NCI-H2081 (cell line): ENCODE results near the gene LENG1.
"Not testable (repeated sequence)": the region's sequence is repeated elsewhere in the genome, so short reads cannot be mapped to it uniquely, and the experiment has no call there.

Source experiments
- DNase-seq, 2 experiments: peaks; one replicate each; lab custom pipeline; 2025; lab: John Stamatoyannopoulos, UW

The LENG1 gene

DNA sequence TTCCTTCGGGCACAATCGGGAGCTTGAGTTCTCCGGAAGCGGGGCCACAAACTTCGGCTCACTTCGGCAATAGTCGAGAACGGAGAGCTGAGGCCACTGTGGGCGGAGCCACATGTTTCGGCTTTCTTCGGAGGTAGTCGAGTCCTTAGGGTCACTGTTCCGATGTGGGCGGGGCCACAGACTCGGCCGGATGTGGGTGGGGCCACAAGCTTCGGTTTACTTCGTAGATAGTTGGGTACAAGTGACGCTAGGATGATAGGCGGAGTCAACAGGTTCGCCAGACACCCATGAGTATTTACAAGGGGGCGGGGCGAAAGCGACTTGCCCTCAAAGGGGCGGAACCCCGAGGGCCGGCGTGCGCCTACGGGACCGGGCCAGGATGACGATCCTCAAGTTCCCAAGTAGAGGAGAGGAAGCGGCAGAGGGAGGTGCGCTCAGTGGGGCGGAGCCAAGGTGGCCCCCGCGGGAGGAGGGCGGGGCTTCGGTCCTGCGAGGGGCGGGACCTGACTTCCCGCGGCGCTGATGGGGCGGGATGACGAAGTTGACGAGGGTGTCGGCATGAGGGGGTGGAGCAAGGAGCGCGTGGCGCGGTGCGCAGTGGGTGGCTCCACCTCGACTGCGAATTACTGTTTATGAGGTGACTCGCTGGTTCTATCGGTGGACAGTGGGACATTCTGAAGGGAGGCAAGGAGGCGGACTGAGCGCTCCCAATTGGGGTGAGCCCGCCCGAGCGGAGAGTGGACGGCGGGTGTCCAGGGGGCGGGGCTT is 30.4 kb upstream of the LENG1 start:
- DNase-seq = peak; percentile 99

- DNase-seq = peak in 1 of 2 experiments; percentile 54
Measured at GRCh38 chr19:54189145-54189734, 29.7 kb upstream of the LENG1 start, which contains the start of gene MBOAT7. Gene MBOAT7, minus strand, starts transcription at chr19:54189580. Its CDS starts 1,072 bp downstream, at chr19:54188508.

DNA sequence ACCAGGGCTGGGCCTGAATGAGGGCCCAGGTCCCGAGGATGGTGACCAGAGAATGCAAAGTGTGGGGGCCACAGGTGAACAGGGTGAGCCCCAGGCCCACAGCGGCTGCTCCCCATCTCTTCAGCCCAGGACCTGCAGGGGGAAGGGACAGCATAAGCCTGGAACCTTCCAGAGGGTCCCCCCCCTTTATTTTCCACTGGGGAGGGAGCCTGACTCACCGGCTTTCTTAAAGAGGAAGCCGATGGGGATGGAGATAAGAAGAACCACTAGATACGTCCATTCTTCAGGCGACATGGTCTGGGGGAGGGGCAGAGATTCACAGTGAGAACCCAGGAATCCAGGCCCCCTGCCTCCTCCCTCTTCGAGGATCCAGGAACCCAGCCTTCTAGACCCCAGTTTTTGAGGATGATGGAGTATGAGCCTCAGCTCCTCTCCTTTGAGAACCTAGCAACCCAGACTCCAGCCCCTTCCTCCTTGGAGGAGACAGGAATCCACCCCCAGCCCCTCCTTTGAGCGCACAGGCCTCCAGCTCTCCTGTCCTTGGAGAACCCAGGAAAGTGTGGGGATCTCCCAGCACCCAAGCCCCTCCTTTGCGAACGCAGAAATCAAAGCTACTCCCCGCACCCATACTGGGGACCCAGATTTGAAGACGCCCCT is 28.8 kb upstream of the LENG1 start:
- no peak for DNase-seq

- no peak for DNase-seq
Measured at GRCh38 chr19:54186934-54187381, 27.4 kb upstream of the LENG1 start.

GRCh38 chr19:54186351-54186750 is 26.8 kb upstream of the LENG1 start:
- DNase-seq = no peak

DNA sequence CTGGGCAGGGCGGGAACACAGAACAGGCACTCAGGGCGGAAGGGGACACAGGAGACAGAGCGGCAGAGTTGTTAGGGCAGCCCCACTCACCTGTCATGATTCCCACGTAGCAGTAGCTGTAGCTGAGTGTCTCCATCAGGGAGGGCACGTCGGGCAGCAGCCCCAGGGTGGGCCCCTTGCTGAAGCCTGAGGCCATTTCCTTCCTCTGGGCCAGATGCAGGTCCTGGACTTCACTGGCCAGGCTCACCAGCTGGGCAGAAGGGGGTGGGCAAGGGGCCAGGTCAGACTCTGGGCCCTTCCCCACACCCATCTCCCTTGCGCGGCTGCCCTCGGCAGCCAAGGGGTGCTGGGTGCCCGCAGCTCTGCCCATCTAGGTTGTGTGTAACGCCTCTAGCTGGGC is 23.9 kb upstream of the LENG1 start:
- no peak for DNase-seq

- DNase-seq = not testable (repeated sequence)
Measured at GRCh38 chr19:54181894-54182293, 22.4 kb upstream of the LENG1 start.

DNA sequence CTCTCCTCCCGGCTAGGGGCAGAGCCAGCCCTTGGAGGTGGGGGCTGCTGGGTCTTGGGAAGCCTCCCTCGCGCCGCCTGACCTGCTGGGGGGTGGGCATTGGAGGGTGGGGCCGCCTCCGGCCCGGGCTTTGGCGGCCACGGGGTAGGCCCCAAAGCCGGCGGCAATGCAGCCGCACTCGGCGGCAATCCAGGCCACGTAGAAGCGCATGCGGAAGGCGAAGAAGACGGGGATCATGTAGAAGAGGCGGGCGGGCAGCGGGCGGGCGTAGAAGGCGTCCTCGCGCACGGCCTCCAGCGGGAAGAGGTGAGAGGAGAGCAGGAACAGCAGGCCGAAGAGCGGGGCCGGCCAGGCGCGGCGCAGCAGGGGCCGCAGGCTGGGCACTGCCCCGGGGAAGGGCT is 21.2 kb upstream of the LENG1 start:
- DNase-seq = no peak

GRCh38 chr19:54179921-54180461 is 20.5 kb upstream of the LENG1 start:
- peak; percentile 41 to 55 for DNase-seq

DNA sequence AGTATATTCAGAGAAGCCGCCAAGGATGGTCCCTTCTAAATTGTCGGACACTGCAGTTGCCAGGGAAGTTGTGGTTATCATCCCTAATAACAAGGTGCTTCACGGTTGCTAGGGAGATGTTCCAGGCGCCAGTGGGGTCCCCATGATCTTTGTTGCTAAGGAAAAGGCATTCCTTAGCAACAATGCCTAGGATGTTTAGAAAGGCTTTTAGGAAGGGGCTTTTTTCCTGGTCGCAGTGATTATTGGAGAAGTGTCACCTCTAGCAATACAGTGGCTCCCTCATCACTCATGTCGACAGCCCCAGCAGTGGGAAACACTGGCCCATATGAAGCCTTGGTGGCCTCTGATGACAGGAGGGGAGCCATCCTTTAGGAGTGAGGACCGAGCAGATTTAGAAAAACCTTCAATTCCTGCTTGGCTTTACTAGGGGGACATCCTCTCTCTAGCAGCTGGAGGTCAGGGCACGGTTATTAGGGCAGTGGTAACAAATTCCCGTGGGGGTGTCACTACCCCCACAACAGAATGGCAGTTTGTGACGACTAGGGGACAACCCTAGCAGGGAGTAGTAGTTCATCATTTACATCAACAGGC is 19.8 kb upstream of the LENG1 start:
- DNase-seq = no peak

DNA sequence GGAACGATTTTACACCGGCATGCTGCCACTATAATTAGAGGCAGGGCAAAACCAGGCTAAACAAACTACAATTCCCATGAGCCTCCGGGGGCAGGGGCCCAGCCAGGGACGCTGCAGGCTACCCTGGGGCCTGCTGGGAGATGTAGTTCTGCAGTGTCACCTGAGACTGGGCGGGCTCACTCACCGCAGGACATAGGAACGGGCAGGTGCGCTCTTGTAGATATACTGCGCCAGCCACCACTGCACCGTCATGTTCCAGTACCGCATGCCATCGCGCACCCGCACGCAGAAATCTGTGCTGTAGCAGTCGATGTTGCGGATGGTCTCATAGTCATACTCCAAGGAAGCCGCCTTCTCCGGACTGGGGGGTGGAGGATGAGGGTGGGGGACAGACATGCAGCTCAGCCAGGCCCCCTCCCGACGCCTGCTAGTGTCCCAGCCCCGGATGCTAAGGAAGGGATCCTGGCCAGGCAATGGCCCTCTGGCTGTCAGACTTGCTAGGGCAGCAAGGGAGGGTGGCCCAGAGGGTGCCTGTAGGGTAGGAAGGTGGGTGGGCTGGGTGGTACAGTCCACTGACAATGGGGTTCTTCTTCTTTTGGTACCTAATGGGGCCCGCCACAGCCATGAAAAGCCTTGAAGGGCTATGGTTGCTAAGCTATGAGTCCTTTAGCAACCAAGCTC is 19.2 kb upstream of the LENG1 start:
- peak; percentile 69 to 71 for DNase-seq

GRCh38 chr19:54173951-54174834 is 14.7 kb upstream of the LENG1 start:
- no peak for DNase-seq

DNA sequence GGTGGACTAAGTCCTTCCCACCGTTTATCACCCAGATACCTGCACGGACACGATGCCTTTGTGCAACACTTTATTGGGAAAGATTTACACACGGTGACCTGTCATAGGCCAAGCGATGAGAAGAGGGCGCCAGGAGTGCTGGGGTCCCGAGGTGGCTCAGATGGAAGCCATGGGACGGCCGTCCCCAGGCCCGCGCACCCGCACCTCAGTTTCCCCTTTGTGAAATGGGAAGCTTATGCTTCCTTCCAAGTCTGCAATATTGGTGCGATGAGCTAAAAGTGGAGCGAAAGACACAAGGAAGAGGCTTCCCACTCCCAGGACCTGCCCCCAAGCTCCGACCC is 13.8 kb upstream of the LENG1 start:
- DNase-seq = no peak

GRCh38 chr19:54172471-54173358 is 13.2 kb upstream of the LENG1 start, which contains the start of gene TMC4:
Gene TMC4, minus strand, starts transcription at chr19:54173160. Its CDS starts 43 bp downstream, at chr19:54173117.
- DNase-seq = peak; percentile 79 to 84

- DNase-seq = not testable (repeated sequence)
Measured at GRCh38 chr19:54171736-54172431, 12.4 kb upstream of the LENG1 start.

- no peak for DNase-seq
Measured at GRCh38 chr19:54169149-54169740, 9.7 kb upstream of the LENG1 start.

DNA sequence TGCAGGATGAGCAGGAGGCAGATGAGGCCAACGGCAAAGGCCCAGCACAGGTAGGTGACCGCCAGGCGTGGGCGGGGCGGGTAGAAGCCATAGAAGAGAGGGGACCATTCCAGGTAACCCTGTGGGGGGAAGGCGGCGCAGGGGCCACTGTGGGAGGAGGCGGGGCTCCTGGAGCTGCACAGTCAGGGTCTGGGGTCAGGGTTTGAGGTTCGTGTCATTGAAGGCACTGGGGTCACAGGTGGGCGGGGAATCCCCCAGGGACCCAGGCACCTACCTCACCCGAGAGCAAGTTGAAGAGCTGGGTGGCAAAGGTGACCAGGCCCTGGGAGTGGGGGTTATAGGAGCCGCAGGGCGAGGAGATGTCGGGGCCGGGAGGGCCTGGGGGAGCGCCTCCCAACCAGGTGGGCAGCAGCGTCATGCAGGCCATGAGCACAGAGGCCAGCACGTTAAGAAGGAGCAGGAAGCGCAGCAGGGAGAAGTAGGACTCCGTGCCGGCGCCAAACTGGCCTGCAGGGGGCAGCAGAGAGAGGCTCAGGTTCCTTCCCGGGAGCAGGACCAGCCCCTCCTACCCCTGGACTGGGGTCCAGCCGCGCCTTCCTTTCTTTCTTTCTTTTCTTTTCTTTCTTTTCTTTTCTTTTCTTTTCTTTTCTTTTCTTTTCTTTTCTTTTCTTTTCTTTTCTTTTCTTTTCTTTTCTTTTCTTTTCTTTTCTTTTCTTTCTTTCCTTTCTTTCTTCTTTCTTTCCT is 8.8 kb upstream of the LENG1 start:
- DNase-seq = peak; percentile 72 to 84

- DNase-seq = no peak
Measured at GRCh38 chr19:54165222-54165621, 5.7 kb upstream of the LENG1 start.
